Raji (cell line): ENCODE data around the gene CREBBP.

Experiments
- POLR2A ChIP-seq: IDR thresholded peaks from 2 replicates; pipeline ENCODE4 v1.6.1; 2011; ENCODE audit warnings: low read depth, low read length, control low read depth; ENCODE audit not compliant: insufficient read depth

Gene CREBBP

GRCh38 chr16:3864562-3864961, 16.0 kb downstream of the CREBBP start:
- no peak for TF ChIP-seq POLR2A

GRCh38 chr16:3863587-3863986, 16.9 kb downstream of the CREBBP start:
- no peak for TF ChIP-seq POLR2A

- TF ChIP-seq POLR2A, result no peak
Observed at GRCh38 chr16:3861808-3862451, 18.6 kb downstream of the CREBBP start.

- TF ChIP-seq POLR2A, result no peak
Observed at GRCh38 chr16:3859889-3860288, 20.6 kb downstream of the CREBBP start.

GRCh38 chr16:3858801-3859200, 21.7 kb downstream of the CREBBP start:
- no peak for TF ChIP-seq POLR2A

- TF ChIP-seq POLR2A, result no peak
Observed at GRCh38 chr16:3857189-3858043, 23.1 kb downstream of the CREBBP start.

GRCh38 chr16:3856367-3857141, 24.0 kb downstream of the CREBBP start:
- TF ChIP-seq POLR2A, result no peak

- TF ChIP-seq POLR2A, result no peak
Observed at GRCh38 chr16:3854750-3855541, 25.6 kb downstream of the CREBBP start.

- TF ChIP-seq POLR2A, result no peak
Observed at GRCh38 chr16:3850544-3850899, 30.0 kb downstream of the CREBBP start.

- TF ChIP-seq POLR2A, result no peak
Observed at GRCh38 chr16:3849751-3850543, 30.6 kb downstream of the CREBBP start.

GRCh38 chr16:3846595-3847091, 33.9 kb downstream of the CREBBP start:
- TF ChIP-seq POLR2A, result no peak

GRCh38 chr16:3846087-3846486, 34.4 kb downstream of the CREBBP start:
- TF ChIP-seq POLR2A, result no peak

GRCh38 chr16:3842994-3843393, 37.5 kb downstream of the CREBBP start:
- TF ChIP-seq POLR2A, result no peak
